Effector CD8-positive, alpha-beta T cell (primary cell): ENCODE results near the gene BMPER.

Experiments used
- DNase-seq: peaks from one replicate; lab custom pipeline; 2025; lab: John Stamatoyannopoulos, UW

BMPER gene

GRCh38 chr7:33922820-33923219 lies 17.5 kb downstream of the BMPER start:
- DNase-seq, result no peak

- no peak for DNase-seq
Measured at GRCh38 chr7:33923440-33924229, 18.3 kb downstream of the BMPER start.

- DNase-seq, result no peak
Measured at GRCh38 chr7:33926535-33926934, 21.2 kb downstream of the BMPER start.

- DNase-seq, result no peak
Measured at GRCh38 chr7:33928986-33929385, 23.6 kb downstream of the BMPER start.

- DNase-seq, result no peak
Measured at GRCh38 chr7:33932221-33932620, 26.9 kb downstream of the BMPER start.

GRCh38 chr7:33932832-33933468 lies 27.6 kb downstream of the BMPER start:
- DNase-seq, result peak; percentile 45

- no peak for DNase-seq
Measured at GRCh38 chr7:33933611-33934281, 28.4 kb downstream of the BMPER start.

- no peak for DNase-seq
Measured at GRCh38 chr7:33934391-33934790, 29.1 kb downstream of the BMPER start.

- no peak for DNase-seq
Measured at GRCh38 chr7:33936503-33936902, 31.2 kb downstream of the BMPER start.

- no peak for DNase-seq
Measured at GRCh38 chr7:33937871-33938270, 32.5 kb downstream of the BMPER start.

GRCh38 chr7:33939121-33939520 lies 33.8 kb downstream of the BMPER start:
- no peak for DNase-seq

- no peak for DNase-seq
Measured at GRCh38 chr7:33940503-33940902, 35.2 kb downstream of the BMPER start.

GRCh38 chr7:33941418-33941817 lies 36.1 kb downstream of the BMPER start:
- no peak for DNase-seq

GRCh38 chr7:33946094-33946699 lies 40.9 kb downstream of the BMPER start:
- no peak for DNase-seq

GRCh38 chr7:33950047-33950714 lies 44.8 kb downstream of the BMPER start:
- DNase-seq, result no peak

GRCh38 chr7:33952824-33953223 lies 47.5 kb downstream of the BMPER start:
- DNase-seq, result no peak

- no peak for DNase-seq
Measured at GRCh38 chr7:33958104-33958503, 52.8 kb downstream of the BMPER start.

GRCh38 chr7:33959676-33960075 lies 54.3 kb downstream of the BMPER start:
- DNase-seq, result no peak

GRCh38 chr7:33961948-33962347 lies 56.6 kb downstream of the BMPER start:
- no peak for DNase-seq

- DNase-seq, result no peak
Measured at GRCh38 chr7:33964417-33965182, 59.3 kb downstream of the BMPER start.

GRCh38 chr7:33965183-33965744 lies 59.9 kb downstream of the BMPER start:
- DNase-seq, result no peak
